H1 (cell line): ENCODE data around the gene MMP27. TPM values are rescaled to one million over a fixed set of nuclear protein-coding genes. Genes with fewer than 3 reads are reported as not detected.

ENCODE experiments used
- BCL11A ChIP-seq, 2 experiments: IDR thresholded peaks; one replicate each; pipeline ENCODE4 v1.6.1; 2011; ENCODE audit warnings: low read depth in 2 of 2, low read length in 2 of 2, mild to moderate bottlenecking in 2 of 2
- CHD1 ChIP-seq: IDR thresholded peaks from 2 replicates; pipeline ENCODE4 v1.6.1; 2012; ENCODE audit warnings: low read depth, low read length, improper control_type of control experiment
- GABPA ChIP-seq: IDR thresholded peaks from 2 replicates; pipeline ENCODE4 v1.6.1; 2011; ENCODE audit warnings: mild to moderate bottlenecking, low read length, moderate library complexity, borderline replicate concordance; ENCODE audit not compliant: insufficient read depth
- JUND ChIP-seq: IDR thresholded peaks from 2 replicates; pipeline ENCODE4 v1.6.1; 2011; ENCODE audit warnings: mild to moderate bottlenecking, improper control_type of control experiment, low read length
- MAFK ChIP-seq: IDR thresholded peaks from 2 replicates; pipeline ENCODE4 v1.6.1; 2012; ENCODE audit warnings: low read depth, mild to moderate bottlenecking, improper control_type of control experiment, low read length
- SP4 ChIP-seq: IDR thresholded peaks from 2 replicates; pipeline ENCODE4 v1.6.1; 2012; ENCODE audit warnings: low read length, inconsistent platforms
- USF2 ChIP-seq: IDR thresholded peaks from 2 replicates; pipeline ENCODE4 v1.6.1; 2011; ENCODE audit warnings: low read length, improper control_type of control experiment
- polyA plus RNA-seq, 7 experiments: library from polyadenylated mRNA; depleted of rRNA in 3 of 7; stranded (reverse) in 5 of 7; unstranded in 2 of 7; fragments of >200 nt in 5 of 7; fragments of 200-250 nt in 2 of 7; gene quantifications; 1 replicate in 5 of 7; 2 replicates in 1 of 7; 4 replicates in 1 of 7; pipeline versions ENCODE4 v1.2.1 to v1.2.3, GENCODE V29; 2011 to 2013; ENCODE audit warnings: missing spikeins in 2 of 7, mixed read lengths in 2 of 7
- total RNA-seq: library from RNA; stranded (reverse); fragmentation: NEBNext Ultra II Directional; extraction: Animal tissue kit (Norgen Biotek cat#: 25700); gene quantifications from 2 replicates; pipeline ENCODE4 v1.2.1, GENCODE V29; 2021

Gene MMP27
- total and polyA plus RNA-seq, 2 of the 8 experiments (the other 6 are each of a cell fraction or from before 2014, with no cell fraction given) = not detected

- no peak for TF ChIP-seq BCL11A (IDR thresholded peaks at IDR 0.05; ENCODE audit: low read depth in 2 of 2, low read length in 2 of 2)
- TF ChIP-seq MAFK = no peak
- no peak for TF ChIP-seq SP4
- no peak for TF ChIP-seq GABPA
- TF ChIP-seq USF2 = no peak
- TF ChIP-seq CHD1 = no peak
- no peak for TF ChIP-seq JUND
Measured at GRCh38 chr11:102709201-102709945, 3.8 kb upstream of the MMP27 start (continued).
